Peyer's patch (tissue), 4 donors: ENCODE data around the gene GALR3.

Experiments
- CTCF ChIP-seq, 6 experiments: fragments of 450-650 bp in 4 of 6; fragments of 200-600 bp in 2 of 6; sonication (generic) in 1 of 6; IDR thresholded peaks; one replicate each; pipeline ENCODE4 v1.5.1; 2017 to 2019; ENCODE audit warnings: antibody characterized with exemption in 6 of 6, mild to moderate bottlenecking in 3 of 6, moderate library complexity in 1 of 6
- POLR2A ChIP-seq, 2 donors: fragments of 450-650 bp; IDR thresholded peaks; one replicate each; pipeline ENCODE4 v1.5.1; 2017; ENCODE audit warnings: antibody characterized with exemption in 2 of 2, mild to moderate bottlenecking in 2 of 2, moderate library complexity in 2 of 2

DNA sequence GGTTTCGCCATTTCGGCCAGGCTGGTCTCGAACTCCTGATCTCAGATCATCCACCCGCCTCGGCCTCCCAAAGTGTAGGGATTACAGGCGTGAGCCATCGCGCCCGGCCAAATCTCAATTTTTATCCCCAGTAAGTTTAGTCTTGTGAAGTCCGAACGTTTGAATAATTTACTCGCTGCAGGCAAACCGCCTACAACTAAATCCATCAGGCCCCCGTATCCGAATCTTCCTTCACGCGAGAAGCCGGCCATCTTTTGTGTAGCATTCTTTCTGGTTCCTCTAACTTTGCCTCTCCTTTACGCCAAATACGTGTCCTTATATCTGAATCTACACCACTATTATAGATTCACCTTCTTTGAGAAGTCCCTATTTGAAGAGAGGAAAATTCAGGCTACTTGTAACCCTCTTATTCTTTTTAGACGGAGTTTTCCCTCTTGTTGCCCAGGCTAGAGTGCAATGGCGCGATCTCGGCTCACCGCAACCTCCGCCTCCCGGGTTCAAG lies 25.5 kb downstream of the GALR3 start:
- TF ChIP-seq CTCF (IDR thresholded peaks at IDR 0.05) (no peak), POLR2A (IDR thresholded peaks at IDR 0.05) (no peak)
